ENCODE measurements around the gene TENM4.

DNA sequence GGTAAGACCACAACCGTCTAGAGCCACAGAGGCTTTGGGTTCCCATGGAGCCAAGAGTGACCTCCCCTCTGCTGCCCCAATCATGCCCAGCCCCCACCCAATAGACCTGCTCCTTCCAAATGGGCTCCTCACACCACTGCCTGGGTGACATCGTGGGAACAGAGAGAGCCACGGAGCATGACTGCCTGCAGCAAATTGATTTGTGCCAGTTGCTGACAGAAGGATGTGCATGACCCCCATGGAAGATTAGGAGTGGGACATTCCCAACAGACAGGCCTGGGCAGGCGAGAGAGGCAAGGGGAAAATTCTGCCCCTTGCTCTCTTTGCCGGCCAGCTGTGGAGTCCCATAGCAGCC, 88.5 kb downstream of the TENM4 start:
- TF ChIP-seq, protein P1, sequence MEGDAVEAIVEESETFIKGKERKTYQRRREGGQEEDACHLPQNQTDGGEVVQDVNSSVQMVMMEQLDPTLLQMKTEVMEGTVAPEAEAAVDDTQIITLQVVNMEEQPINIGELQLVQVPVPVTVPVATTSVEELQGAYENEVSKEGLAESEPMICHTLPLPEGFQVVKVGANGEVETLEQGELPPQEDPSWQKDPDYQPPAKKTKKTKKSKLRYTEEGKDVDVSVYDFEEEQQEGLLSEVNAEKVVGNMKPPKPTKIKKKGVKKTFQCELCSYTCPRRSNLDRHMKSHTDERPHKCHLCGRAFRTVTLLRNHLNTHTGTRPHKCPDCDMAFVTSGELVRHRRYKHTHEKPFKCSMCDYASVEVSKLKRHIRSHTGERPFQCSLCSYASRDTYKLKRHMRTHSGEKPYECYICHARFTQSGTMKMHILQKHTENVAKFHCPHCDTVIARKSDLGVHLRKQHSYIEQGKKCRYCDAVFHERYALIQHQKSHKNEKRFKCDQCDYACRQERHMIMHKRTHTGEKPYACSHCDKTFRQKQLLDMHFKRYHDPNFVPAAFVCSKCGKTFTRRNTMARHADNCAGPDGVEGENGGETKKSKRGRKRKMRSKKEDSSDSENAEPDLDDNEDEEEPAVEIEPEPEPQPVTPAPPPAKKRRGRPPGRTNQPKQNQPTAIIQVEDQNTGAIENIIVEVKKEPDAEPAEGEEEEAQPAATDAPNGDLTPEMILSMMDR (IDR thresholded peaks at IDR 0.05 in 2 of 3, conservative IDR thresholded peaks at IDR 0.05 in 1 of 3; ENCODE audit: control insufficient read depth in 2 of 3, extremely low read depth in 1 of 3, insufficient read depth in 1 of 3, low read depth in 3 of 3, low read length in 3 of 3), result no peak
- no peak for TF ChIP-seq NFXL1 (IDR thresholded peaks at IDR 0.05; ENCODE audit: borderline replicate concordance)
- TF ChIP-seq, protein P2, sequence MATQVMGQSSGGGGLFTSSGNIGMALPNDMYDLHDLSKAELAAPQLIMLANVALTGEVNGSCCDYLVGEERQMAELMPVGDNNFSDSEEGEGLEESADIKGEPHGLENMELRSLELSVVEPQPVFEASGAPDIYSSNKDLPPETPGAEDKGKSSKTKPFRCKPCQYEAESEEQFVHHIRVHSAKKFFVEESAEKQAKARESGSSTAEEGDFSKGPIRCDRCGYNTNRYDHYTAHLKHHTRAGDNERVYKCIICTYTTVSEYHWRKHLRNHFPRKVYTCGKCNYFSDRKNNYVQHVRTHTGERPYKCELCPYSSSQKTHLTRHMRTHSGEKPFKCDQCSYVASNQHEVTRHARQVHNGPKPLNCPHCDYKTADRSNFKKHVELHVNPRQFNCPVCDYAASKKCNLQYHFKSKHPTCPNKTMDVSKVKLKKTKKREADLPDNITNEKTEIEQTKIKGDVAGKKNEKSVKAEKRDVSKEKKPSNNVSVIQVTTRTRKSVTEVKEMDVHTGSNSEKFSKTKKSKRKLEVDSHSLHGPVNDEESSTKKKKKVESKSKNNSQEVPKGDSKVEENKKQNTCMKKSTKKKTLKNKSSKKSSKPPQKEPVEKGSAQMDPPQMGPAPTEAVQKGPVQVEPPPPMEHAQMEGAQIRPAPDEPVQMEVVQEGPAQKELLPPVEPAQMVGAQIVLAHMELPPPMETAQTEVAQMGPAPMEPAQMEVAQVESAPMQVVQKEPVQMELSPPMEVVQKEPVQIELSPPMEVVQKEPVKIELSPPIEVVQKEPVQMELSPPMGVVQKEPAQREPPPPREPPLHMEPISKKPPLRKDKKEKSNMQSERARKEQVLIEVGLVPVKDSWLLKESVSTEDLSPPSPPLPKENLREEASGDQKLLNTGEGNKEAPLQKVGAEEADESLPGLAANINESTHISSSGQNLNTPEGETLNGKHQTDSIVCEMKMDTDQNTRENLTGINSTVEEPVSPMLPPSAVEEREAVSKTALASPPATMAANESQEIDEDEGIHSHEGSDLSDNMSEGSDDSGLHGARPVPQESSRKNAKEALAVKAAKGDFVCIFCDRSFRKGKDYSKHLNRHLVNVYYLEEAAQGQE (IDR thresholded peaks at IDR 0.05; ENCODE audit: low read depth, low read length), result no peak
- no peak for TF ChIP-seq GABPA (IDR thresholded peaks at IDR 0.05; ENCODE audit: low read depth)
- TF ChIP-seq FOXM1 (IDR thresholded peaks at IDR 0.05; ENCODE audit: low read depth, low read length), result no peak
